ENCODE data around the gene SLC35B4.

Gene SLC35B4

GRCh38 chr7:134290286-134290685, 26.4 kb downstream of the SLC35B4 start:
- DNase-seq (ENCODE audit: low spot score), result peak; percentile 42

- DNase-seq (ENCODE audit: low spot score), result no peak
These were observed 26.9 kb downstream of the SLC35B4 start for GRCh38 chr7:134289841-134290240.

DNA sequence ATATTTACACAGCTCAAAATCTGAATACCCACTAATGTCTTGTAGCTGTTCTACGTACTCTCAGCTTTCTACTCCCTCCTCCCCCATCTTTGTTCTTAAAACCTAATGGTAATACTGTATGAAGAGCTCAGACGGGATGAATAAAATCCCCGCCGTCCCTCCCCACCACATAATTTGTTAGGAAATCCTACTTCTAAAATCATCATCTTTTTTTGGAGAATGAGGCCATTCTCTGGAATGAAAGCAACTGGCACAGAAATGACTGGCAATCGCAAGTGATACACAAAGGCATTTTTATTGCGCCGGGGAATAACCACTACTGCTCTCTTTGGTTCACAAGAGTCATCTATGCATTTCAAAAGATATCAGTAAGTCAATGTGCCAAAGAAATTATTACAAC, 27.3 kb downstream of the SLC35B4 start:
- DNase-seq (ENCODE audit: low spot score), result peak; percentile 26

DNA sequence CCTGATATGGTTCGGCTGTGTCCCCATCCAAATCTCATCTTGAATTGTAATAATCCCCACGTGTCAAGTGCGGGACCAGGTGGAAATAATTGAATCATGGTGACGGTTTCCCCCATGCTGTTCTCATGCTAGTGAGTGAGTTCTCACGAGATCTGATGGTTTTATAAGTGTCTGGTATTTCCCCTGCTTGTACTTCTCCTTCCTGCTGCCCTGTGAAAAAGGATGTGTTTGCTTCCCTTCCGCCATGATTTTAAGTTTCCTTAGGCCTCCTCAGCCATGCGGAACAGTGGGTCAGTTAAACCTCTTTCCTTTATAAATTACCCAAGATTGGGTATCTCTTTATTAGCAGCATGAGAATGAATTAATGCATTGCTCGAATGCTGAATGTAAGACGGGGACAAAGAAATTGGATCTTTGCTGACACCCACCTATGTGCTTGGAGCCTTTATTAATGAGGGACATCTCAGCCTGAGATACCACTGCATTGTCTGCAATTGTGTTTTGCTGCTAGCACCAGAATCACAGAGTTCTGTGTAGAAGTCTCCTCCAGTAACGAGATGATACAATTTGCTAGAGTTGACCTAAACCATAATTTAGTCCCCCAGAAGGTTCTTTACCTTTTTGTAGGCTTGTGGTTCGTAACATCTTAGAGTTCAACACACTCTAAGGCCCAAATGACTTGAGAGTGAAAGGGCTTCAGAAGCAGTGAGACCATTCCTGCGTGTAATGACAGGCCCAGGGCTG, 28.6 kb downstream of the SLC35B4 start:
- no peak for DNase-seq (ENCODE audit: low spot score)

GRCh38 chr7:134284952-134285351, 31.8 kb downstream of the SLC35B4 start:
- no peak for DNase-seq (ENCODE audit: low spot score)

DNA sequence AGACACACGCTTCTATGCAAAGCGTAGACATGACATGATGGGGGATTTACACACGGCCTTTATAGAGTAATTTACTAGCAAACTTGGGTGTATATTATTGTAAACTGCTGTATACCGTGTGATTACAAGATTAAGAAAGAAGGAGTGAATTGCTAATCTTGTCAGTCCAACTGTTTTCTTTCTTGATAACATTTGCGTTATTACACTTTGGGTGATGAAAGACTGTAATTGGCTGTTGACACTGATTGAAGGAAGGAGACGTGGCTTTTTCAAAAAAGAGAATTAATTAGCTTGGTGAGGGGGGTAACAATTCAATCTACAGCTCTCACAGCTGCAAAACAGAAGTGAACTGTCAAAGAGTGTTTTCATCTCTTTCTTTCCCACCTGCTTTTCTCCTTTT, 32.7 kb downstream of the SLC35B4 start:
- DNase-seq (ENCODE audit: low spot score), result no peak

DNA sequence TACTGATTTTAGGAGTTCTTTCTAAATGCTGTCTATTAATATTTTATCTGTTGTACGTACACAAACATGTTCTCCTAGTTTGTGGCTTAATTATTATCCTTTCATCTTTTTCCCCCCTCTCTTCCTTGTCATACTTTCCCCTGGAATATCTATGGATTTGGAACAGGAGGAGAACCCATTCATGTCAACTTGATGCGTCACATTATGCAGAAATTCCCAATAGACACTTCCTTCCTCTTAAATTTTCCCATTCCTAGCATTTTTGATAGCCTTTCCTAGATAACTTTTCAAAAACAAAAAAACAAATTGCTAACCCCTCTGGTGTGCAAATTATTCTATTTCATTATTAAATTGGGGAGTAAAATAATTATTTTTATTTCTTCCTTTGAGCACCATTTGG, 36.2 kb downstream of the SLC35B4 start:
- no peak for DNase-seq (ENCODE audit: low spot score)

DNA sequence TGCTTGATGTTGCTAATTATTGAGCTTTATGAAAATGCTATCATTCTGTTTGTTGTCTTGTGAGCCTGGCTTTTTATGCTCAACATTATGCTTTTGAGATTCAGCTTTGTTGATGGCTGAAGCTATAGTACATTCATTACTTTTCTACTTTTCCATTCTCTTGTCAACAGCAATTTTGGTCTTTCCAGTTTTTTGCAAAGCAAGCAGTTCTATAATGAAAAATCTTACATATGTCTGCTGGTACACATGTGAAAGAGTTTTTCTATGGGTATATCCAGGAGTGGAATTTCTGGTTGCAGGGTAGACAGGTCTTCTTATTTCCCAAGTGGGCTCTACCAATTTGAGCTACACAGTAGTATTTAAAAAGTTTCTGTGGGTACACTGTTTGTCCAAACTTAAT, 36.8 kb downstream of the SLC35B4 start:
- no peak for DNase-seq (ENCODE audit: low spot score)

GRCh38 chr7:134279336-134279735, 37.4 kb downstream of the SLC35B4 start:
- DNase-seq (ENCODE audit: low spot score), result no peak

DNA sequence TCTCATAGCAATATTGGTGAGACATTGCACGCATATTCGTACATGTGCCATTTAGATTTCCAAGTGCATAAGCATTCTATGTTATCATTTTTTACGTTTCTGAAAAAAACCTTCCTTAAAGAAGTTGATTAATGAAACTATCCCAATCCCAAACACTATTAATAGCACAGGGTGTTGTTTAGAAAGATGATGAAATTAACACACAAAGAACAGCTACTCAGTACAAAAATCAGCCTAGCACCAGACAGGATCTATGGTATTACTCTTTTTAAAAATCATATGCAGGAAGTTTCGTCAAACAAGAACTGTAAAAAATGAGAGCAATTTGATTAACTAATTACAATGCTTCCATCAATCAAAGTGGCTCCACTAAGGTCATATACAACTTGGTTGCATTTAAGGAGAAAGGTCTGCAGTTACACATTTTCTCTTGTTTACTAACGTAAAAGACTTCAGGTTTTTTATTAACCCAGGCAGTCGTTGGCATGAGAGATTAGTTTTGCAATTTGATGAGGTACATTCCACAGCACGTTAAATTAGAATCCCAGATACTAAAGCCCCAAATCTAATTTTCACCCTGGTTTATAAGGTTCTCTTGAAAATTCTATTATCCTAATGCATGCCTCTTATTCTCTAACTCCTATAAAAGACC, 38.1 kb downstream of the SLC35B4 start:
- no peak for DNase-seq (ENCODE audit: low spot score)

DNA sequence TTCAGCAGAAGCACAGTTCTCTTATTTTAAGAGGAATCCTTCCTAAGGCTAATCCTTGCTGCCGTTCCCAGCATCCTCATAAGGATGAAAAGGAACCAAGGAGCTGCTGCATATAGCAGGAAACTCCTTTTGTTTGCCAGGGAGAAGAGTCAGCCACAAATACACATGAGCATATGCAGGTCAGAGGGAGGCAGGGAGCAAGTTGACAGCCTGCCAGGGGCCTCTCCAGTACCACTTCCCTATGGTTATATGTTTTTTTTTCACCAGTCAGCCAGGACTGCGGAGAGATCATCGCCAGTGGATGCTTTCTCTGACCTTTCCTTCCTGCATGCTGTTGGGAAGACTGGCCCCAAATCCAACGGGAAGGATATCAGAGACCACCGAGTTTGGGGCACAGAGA, 39.8 kb downstream of the SLC35B4 start:
- no peak for DNase-seq (ENCODE audit: low spot score)

GRCh38 chr7:134262322-134262721, 54.4 kb downstream of the SLC35B4 start:
- no peak for DNase-seq (ENCODE audit: low spot score)

- DNase-seq (ENCODE audit: low spot score), result no peak
These were observed 60.9 kb downstream of the SLC35B4 start for GRCh38 chr7:134255814-134256213.

DNA sequence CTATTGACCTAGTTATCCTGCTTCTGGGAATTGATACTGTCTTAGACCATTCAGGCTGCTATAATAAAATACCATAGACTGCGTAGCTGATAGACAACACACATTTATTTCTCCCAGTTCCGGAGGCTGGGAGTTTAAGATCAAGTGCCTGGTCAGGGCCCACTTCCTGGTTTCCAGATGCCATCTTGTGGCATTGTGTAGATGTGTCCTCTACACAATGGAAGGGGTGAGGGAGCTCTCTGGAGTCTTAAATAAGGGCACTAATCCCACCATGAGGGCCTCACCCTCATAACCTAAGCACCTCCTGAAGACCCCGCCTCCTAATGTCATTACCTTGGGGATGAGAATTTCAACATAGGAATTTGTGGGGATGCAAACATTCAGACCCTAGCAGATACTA, 62.4 kb downstream of the SLC35B4 start:
- DNase-seq (ENCODE audit: low spot score), result no peak

DNA sequence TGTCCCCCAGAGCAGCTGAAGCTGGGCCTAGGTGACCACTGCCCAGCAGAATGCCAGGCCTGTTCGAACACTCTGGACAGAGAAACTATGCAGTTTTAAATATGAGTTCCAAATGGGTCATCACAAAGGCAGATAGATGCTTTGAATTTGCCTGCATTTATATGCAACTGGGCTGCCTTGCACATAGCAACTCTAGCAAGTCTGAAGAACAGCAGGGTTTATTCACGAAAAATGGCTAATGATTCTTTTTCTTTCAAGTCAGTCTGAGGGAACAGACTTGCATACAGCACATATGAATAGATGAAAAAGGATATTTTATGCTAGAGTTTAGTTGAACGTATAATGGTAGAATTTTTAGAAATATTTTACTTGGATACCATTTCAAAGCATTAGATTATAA, 68.5 kb downstream of the SLC35B4 start:
- no peak for DNase-seq (ENCODE audit: low spot score)

DNA sequence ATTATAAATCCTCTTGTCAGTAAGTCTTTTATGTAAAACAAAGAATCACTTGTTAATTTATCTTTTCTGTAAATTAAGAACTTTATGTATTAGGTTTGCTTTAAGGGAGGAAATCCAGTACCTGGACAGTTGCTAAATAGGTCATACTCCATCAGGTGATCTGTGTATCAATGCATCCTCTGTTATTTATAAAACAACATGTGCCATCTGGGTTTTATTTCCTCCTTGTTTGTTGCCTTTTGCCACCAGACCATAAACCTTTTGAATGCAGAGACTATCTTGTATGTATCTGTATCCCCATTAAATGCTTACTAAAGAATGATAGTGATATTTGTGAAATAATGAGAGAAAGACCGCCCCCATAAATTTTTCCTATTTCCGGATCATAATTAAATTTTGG, 70.0 kb downstream of the SLC35B4 start:
- no peak for DNase-seq (ENCODE audit: low spot score)

- no peak for DNase-seq (ENCODE audit: low spot score)
These were observed 70.4 kb downstream of the SLC35B4 start for GRCh38 chr7:134246347-134246746.

- DNase-seq (ENCODE audit: low spot score), result no peak
These were observed 71.5 kb downstream of the SLC35B4 start for GRCh38 chr7:134245253-134245652.
